Neural progenitor cell (in vitro differentiated cells): ENCODE results near the gene LRRC74A.

Experiments
- CTCF ChIP-seq: fragments of 200-600 bp; sonication (generic); IDR thresholded peaks from 2 replicates; pipeline ENCODE4 v1.5.1; 2017; ENCODE audit warnings: antibody characterized with exemption, mild to moderate bottlenecking
- EZH2phosphoT487 ChIP-seq: fragments of 200-600 bp; sonication (generic); IDR thresholded peaks from 2 replicates; pipeline ENCODE4 v1.6.1; 2017; ENCODE audit warnings: antibody characterized with exemption

- TF ChIP-seq CTCF (no peak), EZH2phosphoT487 (no peak)
These were observed 39.6 kb upstream of the LRRC74A start for GRCh38 chr14:76786601-76787000.
